GM19372 (cell line): ENCODE results near the gene SPATA7.

Source experiments
- ATAC-seq: cut with Tn5 transposase; IDR thresholded peaks from one replicate; pipeline ENCODE4 v1.9.1; 2021; ENCODE audit warnings: mild to moderate bottlenecking, low read depth, moderate library complexity; ENCODE audit not compliant: unreplicated experiment

SPATA7 gene

DNA sequence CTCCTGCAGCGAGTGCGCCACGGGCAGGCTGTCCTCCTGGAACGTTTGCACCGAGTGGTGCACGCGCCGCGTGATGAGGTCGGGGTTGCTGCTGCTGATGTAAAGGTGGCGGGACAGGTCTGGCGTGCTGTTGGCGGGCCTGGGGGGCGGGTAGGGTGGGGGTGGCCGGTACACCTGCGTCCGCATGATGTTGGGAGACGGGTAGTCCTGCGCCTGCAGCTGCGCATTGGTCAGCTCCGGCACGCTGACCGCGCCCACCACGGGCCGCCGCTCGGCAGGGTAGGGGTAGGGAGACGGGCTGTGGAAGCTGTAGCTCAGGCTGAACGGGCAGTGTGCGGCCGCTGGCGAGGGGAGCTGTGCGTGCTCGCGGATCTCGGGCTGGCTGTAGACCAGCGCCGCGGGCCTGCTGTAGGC lies 94.1 kb downstream of the SPATA7 start:
- no peak for ATAC-seq

DNA sequence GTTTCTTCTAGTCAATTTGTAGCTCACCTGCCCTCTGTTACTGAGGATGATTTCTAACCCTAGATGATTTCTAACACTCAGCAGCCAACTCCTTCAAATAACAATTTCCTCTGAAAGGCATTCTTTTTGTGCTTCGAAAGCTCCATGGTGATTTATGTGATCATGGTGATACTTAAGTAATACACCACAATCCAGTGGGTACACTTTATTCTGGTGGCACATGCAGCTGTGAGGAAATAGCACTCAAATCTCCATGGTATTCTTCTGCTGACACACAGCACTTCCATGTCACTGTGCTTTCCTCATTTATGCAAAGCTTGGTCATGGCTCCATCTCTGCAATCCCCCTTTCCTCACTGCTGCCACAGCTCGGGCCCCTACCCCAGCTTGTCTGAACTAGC lies 95.6 kb downstream of the SPATA7 start:
- no peak for ATAC-seq

GRCh38 chr14:88481794-88482193 lies 96.3 kb downstream of the SPATA7 start:
- no peak for ATAC-seq

DNA sequence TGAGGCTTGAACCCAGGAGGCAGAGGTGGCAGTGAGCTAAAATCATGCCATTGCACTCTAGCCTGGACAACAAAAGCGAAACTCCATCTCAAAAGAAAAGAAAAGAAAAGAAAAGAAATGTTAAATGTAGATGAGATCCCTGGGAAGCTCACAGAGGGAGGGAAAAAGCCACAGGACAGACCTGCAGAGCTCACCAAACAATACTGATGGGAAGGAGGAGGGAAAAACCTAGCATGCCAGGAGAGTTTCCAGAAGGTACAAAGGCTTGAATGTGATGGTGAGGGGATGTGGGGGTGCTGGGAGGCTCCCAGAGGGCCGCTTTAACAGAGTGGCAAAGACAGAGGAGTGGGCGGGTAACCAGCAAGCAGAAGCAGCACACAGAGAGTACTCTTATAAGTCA lies 97.1 kb downstream of the SPATA7 start:
- no peak for ATAC-seq
